Inflammatory macrophage treated with lipopolysaccharide for 4 hours (primary cell): ENCODE measurements around the gene CHST15.
"Not testable (repeated sequence)": the region's sequence is repeated elsewhere in the genome, so short reads cannot be mapped to it uniquely, and the experiment has no call there.

Experiments used
- DNase-seq: peaks from one replicate; pipeline ENCODE4 v3.0.0-alpha.2; 2020

The CHST15 gene

DNA sequence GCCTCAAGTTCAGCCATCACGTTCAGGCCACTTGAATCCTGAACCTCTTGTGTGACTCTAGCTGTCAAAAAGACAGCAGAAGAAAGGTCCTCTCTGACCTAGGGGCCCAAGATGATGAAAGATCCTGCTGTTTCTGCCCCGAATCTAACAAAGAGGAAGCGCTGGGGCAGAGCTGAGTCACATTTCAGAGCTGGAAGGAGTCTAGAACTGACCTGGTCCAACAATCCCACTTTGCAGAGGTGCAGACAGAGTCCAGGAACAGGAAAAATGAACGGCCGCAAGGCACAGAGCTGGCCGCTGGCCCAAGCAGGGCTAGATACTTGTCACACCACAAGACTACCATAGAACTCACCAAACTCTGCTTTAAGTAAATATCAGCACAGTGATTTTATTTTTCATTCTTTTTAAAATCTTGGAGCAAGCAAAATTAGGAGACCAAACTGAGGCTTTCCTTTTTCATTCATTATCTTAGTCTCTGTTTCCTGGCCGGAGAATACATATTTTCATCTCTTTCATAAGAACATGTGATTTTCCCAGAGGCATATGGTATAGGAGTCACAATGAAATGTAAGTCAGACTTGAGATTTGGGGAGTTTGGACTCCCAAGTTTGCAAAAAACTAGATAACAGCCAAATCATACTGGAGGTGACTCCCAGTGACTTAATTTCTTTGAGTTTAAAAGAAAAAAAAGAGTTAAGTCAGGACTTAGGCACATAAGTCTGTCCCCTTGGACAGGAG, 52.8 kb downstream of the CHST15 start:
- peak; percentile 85 for DNase-seq

DNA sequence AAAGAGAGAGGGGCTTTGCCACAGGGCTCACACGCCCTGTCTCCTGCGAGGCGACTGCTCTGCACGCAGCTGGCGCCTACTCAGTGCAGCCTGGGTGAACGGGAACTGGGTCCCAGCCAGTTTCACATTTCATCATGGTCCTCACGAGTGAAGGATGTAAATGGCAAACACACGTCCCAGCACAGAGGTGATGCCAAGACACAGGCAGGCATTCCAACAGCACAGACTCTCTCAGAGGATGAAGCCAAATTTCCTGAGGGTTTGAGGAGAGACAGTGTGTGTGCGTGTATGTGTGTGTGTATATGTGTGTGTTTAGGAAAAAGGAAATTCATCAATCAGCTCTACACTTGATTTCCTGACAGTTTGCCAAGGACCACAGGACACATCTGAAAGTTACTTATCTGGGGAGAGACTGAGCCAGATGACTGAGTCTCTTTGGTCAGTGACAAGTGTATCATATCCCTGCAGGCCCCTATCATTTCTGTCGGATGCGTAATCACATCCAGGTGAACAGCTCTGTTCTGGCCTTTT, 53.9 kb downstream of the CHST15 start:
- peak; percentile 65 for DNase-seq

DNA sequence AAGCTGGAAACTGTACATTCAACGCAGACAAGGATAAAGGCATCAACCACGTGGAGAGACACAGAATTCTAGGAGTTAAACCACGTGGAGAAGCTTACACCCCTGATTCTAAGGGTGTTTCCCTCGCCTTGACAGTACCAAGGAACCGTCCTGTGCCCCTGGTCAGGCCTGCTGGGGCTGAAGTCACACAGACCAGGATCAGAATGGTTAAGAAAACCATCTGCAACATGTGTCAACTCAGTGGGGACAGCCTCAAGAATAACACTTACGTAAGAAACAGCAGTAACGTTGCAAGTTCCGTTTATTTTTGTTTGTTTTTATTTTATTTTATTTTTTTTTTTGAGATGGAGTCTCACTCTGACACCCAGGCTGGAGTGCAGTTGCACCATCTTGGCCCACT, 55.6 kb downstream of the CHST15 start:
- peak; percentile 84 for DNase-seq

DNA sequence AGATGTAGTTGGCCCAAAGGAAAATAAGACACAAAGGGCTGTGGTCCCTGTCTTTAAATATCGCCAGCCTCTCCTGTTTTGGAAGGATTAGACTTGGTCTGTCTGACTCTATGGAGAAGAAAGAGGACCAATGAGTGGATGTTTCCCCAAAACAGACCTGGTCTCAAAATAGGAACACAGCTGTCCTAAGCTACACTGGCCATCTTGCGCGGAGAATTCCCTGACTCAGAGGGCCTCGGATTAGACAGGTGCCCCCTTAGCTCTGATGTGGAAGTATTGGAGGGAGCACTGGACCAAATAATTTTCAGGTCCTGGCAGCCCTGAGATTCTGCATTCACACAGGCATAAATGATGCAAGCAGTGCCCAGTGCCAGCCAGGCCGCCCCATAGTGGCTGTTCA, 56.1 kb downstream of the CHST15 start:
- DNase-seq: no peak

DNA sequence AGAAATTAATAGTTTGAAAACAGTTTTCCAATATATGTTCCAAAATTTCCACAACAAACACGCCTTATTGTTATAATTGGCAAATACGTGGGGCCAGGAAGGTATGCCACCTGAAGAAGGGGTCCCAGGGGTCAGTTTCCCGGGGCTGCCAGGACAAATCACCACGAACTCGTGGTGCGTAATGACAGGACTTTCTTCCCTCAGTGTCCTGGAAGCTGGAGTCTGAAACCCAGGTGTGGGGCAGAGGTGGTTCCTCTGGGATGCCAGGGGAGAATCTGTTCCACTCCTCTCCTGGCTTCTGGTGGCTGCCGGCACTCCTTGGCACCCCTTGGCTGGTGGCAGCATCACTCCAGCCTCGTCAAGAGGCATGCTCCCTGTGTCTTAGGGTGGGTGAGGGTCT, 56.7 kb downstream of the CHST15 start:
- DNase-seq: no peak

DNA sequence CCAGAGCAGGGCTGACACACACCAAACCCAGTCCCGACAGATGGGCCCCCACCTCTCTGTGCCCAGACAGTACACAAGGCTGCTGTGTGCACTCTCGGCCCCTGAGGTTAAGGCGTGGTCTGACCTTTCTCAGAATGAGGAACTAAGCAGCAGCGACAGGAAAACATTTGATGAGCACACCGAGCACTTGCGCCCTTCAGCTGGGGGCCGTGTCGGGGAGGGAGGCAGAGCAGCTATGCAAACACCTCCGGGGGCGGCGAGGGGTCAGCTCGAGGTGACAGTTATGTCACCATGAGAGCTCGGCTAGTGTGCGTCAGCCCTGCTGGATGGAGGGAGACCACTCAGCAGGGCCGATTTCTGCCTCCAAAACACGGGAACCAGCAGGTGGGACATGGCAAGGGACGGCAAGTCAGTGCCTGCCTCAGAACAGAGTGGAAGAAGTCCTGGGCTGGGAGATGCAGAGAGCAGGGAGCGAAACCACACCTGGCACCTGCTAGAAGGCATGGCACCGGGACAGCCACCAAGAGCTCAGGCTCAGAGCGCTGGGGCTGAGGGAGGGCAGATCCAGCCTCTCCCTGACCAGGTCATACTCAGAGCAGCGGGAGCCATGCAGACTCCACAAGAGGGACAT, 57.4 kb downstream of the CHST15 start:
- DNase-seq: peak; percentile 94

DNA sequence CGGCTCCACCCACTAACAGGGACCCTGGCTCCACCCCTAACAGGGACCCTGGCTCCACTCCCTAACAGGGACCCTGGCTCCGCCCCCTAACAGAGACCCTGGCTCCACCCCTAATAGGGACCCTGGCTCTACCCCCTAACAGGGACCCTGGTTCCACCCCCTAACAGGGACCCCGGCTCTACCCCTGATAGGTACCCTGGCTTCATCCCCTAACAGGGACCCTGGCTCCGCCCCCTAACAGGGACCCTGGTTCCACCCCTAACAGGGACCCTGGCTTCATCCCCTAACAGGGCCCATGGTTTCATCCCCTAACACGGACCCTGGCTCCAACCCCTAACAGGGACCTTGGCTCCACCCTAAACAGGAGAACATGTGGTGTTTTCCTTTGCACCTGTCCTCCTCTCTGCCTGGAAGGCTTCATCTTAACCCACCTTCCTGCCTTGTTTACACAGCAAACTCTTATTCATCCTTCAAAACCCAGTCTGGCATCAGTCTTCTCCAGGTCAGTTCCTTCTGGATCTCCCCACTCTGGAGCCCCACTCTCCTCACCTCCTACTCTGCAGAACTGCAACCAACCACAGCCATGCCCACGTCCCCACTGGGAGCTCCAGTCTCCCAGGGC, 58.0 kb downstream of the CHST15 start:
- no peak for DNase-seq

DNA sequence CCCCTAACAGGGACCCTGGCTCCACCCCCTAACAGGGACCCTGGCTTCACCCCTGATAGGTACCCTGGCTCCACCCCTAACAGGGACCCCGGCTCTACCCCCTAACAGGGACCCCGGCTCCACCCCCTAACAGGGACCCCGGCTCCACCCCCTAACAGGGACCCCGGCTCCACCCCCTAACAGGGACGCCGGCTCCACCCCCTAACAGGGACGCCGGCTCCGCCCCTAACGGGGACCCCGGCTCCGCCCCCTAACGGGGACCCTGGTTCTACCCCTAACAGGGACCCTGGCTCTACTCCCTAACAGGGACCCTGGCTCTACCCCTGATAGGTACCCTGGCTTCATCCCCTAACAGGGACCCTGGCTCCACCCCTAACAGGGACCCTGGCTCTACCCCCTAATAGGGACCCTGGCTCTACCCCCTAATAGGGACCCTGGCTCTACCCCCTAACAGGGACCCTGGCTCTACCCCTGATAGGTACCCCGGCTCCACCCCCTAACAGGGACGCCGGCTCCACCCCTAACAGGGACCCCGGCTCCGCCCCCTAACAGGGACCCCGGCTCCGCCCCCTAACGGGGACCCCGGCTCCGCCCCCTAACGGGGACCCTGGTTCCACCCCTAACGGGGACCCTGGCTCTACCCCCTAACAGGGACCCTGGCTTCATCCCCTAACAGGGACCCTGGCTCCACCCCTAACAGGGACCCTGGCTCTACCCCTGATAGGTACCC, 58.7 kb downstream of the CHST15 start:
- DNase-seq: not testable (repeated sequence)

DNA sequence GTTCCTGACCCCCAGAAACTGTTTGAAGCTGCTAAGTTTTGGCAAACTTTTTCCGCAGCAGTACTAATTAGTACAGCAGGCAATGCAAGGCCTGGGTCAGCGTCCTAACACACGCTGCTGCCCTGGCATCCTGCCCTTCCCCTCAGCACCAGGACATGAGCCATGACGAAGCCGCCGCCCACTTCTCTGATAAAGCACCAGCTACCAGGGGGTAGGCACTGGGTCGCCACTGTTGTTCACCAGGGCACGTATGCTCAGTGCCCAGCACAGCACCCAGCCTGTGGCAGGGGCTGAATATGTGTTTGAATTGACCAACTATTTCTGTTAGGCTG, 59.5 kb downstream of the CHST15 start:
- DNase-seq: no peak

DNA sequence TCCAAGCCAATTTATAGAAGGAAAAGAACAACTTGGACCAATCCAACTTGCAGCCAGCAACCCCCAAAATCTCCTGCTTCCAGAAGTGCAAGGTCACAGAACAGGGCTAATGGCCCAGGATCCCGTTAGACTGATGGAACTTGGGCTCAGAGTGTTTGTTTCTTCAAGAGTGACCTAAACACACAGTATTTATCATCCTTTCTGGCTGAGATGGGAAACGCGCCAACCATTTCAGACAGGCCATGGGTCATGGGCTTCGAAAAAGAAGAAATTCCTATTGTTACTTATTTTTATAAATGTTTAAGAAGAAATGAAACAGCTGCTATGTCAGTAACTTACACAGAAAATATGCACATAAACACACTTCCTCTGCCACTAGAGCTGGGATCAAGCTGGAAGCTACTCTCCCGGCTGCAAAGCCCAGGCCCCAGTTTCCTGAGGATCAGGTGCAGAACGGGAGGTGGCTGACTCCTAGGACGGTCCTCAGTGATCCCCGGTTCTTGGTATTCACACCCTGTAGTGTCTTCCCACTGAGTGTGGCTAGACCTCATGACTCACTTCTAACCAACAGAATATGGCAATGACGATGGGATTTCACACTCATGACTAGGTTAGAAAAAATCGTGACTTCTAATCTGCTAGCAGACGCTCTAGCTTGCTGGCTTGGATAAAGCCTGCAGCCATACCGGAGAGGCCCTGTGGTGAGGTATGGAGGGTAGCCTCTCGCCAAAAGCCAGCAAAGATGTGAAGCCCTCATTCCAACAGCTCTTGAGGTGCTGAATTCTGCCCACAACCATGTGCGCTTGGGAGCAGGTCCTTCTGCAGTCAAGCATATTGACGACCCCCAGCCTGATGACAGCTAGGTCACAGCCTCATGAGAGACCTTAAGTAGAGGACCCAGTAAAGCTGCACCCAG, 60.2 kb downstream of the CHST15 start:
- peak; percentile 86 for DNase-seq

DNA sequence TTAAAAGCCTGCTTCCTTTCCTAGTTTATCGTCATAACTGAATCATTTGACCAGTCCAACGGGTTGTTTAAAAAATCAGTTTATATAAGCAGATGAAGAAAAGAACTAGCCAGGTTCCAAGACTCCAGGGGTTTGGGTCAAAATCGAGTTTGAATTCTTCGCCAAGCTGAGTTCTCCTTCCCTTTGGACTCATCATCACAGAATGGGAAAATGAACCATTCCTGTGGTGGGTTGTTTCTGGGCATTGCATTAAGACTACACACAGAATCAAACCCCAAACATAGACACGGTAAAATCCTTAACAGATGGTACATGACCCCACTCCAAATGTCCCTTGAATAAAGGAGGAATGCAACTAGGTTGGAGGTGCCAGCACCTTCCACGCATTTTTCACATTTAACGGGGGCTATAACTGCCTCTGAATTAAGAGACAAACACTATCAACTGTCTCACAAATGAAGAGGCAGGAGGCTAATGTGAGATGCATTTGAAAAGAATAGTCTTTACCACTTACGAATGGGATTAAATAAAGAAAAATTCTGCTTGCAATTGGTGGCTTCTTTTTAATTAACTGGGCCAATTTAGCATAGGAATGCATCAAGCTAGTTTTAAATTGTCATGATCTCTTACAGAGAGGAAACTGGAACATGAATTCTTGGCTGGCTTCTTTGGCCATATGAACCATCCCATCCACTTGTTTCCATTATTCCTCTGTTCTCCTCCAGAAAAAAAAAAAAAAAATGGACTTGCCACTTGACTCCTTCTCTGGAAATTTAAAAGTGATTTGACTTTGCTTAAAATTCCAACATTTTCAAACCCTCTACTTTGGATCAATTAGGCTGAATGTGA, 61.1 kb downstream of the CHST15 start:
- DNase-seq: no peak

DNA sequence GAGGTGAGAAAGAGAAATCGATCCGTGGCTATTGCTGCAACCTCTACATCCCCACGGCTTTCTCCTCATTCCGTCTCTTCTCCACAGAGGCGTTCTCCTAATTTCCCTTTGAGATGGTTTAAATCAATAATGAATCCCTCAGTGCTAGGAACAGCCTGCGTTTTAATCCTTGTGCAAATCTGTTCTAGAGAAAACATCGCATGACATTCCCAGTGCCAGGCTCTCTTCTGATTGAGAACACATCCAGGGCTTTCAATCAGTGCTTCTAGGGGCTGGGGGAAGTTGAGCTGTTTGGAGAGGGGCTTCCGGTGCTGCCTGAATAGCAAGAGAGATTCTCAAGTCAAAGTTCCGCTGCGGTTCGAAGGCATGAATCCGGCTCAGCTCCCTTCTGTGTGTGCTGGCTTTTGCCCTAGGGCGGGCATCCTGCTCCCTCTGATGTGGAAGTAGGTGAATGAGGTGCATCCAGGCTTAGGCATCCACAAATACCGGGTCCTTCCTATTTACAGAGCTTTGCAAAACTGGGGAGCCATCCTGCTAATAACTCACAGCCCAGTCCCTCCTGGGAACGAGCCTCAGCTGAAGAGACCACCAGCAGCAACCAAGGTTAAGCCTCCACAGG, 62.8 kb downstream of the CHST15 start:
- no peak for DNase-seq

DNA sequence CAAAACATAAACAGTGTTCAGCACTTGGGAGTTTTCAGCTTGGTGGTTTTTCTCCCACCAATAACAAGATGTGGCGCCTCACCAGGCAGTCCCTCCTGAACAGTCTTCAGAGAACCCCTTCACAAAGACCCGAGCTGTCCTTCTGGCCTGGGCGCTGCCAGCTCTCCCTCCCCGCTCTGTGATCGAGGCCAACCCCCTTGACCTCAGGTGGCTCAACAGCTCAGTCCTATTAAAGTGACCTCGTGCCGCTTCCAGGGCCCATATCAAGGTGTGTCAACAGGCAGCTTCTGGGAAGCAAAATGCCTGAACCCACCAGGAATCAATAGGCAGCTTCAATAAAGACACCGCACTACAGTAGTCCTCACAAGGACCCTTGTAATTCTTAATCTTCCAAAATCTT, 63.3 kb downstream of the CHST15 start:
- no peak for DNase-seq

DNA sequence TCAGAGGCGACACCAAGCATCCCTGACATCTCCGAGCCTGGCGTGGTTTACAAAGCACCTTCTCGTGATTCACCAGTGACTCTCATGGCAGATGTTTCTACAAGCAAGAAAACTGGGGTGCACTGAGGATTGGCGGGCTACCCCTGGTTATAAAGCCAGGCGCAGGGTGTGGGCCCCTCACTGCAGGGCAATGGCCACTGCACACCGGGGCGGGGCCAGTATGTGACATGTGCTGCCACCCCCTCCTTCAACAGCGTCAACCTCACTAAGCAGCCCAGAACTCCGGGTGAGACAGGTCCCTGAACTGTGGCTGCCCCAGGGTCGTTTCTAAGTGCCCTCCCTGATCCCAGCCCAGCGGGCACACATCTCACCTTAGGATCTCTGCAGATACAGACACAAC, 63.8 kb downstream of the CHST15 start:
- no peak for DNase-seq

DNA sequence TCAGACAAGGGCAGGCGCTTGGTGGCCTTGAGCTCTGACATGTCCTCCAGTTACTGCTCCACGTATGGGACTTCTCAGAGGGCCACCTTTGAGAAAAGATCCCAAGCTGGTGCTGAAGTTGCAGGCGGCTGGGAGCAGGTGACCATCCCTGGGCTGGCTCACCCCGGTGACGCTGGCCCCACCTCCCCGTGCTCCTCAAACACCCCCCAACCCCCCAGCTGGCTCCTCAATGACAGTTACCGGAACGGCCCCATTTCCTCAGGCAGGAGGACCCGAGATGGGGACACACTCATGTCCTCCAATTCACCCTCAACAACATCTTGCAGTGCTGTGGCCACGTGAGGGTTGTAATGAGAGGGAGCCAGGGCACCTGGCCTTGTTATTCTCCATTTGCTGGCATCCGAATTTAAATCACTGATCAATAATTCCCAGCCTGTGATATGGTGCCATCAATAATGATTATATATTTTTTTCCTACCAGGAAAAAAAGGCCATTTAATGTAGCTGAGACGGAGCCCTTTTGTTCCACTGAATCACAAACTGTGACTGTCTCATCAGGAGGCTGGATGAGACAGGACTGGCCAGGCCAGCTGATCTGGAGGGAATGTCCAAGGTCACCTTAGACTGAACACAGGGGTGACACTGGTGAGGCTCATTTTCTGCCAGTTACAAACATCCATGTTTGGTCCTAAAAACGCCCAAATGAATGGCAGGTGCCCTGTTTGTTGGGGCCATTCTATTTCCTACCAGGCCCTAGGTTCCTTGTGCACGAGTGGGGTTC, 64.5 kb downstream of the CHST15 start:
- no peak for DNase-seq

DNA sequence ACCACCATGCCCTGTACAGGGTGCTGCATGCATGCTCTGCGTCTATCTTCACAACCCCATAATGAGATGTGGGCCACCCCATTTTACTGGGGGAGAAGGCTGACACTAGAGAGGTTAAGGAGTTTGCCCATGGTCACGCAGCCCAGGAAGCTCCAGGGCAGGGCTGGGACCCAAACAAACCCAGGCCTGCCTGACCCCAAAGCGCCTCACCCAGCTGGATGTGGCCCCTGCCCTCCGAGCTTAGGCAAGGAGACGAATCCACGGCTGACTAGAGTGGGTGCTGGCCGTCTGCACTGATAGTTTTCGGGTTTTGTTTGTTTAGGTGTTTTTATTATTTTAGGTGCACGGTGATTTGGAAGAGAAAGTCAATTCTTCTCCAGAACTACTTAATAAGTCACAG, 65.7 kb downstream of the CHST15 start:
- no peak for DNase-seq

DNA sequence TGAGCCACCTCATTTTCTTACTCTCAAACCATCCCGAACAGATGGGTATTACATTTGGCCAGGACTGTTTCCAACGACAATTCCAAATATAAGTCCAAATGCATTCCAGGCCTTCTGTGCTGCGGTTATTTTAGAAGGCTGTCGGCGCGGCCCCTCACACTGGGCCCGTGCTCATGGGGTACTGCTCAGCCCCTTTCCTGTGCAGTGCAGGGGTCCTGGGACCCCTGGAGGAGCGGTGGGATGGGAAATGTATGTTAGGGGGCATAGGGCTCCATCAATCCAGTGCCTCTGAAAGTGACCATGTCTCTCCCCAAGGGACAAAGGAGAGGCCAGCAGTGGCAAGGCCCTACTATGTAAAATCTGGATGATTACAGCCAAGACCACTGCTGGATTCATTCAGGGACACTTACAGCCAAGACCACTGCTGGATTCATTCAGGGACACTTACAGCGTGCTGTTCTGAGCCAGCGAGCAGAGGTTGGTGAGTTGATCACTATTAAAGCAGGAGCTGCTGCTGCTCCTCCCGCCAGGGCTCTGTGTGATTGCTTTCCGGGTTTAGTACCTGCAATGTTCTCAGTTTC, 66.3 kb downstream of the CHST15 start:
- no peak for DNase-seq

DNA sequence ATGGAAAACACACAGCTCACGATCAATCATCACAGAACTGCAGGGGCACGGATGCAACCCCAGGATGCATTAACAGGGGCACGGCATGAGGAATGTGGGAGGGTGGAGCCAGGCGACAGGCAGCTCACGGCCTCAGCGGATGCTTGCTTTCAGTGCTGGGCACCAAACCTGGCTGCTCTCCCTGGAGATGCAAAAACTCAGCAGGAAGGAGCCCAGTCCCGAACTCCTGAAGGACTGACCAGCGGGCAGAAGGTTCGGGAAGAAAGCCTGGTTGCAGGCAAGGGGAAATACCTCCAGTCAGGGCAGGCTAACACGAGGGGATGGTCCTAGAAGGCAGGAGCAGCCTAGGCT, 66.8 kb downstream of the CHST15 start:
- DNase-seq: no peak

DNA sequence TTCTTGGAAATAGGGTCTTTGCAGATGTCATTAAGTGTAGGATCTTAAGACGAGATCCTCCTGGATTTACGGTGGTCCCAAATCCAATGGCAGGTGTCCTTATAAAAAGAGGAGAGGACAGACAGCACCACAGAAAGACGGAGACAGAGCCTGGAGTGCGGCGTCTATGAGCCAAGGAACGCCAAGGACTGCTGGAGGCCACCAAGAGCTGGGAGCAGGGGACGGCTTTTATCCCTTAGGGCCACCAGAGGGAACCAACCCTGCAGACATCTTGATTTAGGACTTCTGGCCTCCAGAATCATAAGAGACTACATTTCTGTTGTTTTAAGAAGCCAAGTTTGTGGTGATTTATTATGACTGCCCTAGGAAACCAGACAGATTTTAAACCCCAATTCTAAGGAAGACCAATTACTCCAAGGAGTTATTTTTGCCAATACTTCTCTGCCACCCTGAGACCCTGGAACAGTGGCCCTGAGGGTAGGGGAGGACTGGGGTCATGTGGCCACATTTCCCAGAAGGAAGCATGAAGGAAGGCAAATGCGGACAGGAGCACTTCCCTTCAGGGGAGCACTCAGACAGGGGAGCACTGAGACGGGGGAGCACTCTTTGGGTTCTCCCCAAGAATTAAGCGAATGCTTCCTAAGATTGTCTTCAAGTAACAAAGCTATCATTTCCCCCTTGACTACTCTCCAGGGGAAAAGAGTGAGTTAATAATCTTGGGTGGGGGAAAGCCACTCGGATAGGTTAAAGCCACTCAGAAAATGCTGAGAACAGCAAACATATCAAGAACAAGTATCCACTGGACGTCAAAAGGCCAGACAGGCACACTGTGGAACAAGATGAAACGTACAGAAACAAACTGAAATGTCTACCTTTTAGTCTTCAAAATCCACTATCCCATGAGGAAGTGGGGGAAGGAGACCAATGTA, 67.5 kb downstream of the CHST15 start:
- peak; percentile 67 for DNase-seq
